ENCODE data around the gene XPOT. TPM values are rescaled to one million over a fixed set of nuclear protein-coding genes. Genes with fewer than 3 reads are reported as not detected.

Gene XPOT
- total and polyA plus RNA-seq, 4 donors: 16.7 to 44.8 (median 23.8) TPM

GRCh38 chr12:64476844-64477243 is 72.7 kb downstream of the XPOT start:
- 98% methylated on average over 2 of the region's 2 CpGs for WGBS
- TF ChIP-seq FOXA1 (IDR thresholded peaks at IDR 0.05) (no peak), RXRA (IDR thresholded peaks at IDR 0.05) (no peak), ZBTB33 (IDR thresholded peaks at IDR 0.05) (no peak), ATF3 (IDR thresholded peaks at IDR 0.05) (no peak), JUND (IDR thresholded peaks at IDR 0.05) (no peak), CTCF (IDR thresholded peaks at IDR 0.05; ENCODE audit: low read depth, low read length, missing input control) (no peak), GABPA (IDR thresholded peaks at IDR 0.05 in 1 of 2, conservative IDR thresholded peaks at IDR 0.05 in 1 of 2) (no peak), REST (IDR thresholded peaks at IDR 0.05) (no peak), FOXA2 (IDR thresholded peaks at IDR 0.05) (no peak), RAD21 (IDR thresholded peaks at IDR 0.05) (no peak), MAX (IDR thresholded peaks at IDR 0.05) (no peak), NR2F2 (IDR thresholded peaks at IDR 0.05) (no peak), EGR1 (IDR thresholded peaks at IDR 0.05; ENCODE audit: low read depth in 2 of 2) (no peak), SP1 (IDR thresholded peaks at IDR 0.05) (no peak), HNF4G (IDR thresholded peaks at IDR 0.05) (no peak), TAF1 (conservative IDR thresholded peaks at IDR 0.05) (no peak), HNF4A (conservative IDR thresholded peaks at IDR 0.05) (no peak), YY1 (IDR thresholded peaks at IDR 0.05) (no peak)
- Histone ChIP-seq H3K9me3 (ENCODE audit: control insufficient read depth in 4 of 4, low read length in 3 of 4) (peaks cover 0 to 3% (median 1%) of the 10 kb centered on the region in 4 donors), H3K27me3 (ENCODE audit: control insufficient read depth in 4 of 4, insufficient read depth in 4 of 4, low read length in 3 of 4) (no peaks in the 10 kb centered on the region), H3K4me3 (ENCODE audit: low read depth in 1 of 3, low read length in 3 of 3) (no peak overlapping the region), H3K4me1 (ENCODE audit: control insufficient read depth in 4 of 4, insufficient read depth in 4 of 4, low read length in 3 of 4) (no peaks in the 10 kb centered on the region), H3K36me3 (ENCODE audit: control insufficient read depth in 4 of 4, insufficient read depth in 3 of 4, low read depth in 1 of 4, low read length in 3 of 4) (peaks cover 6 to 37% (median 24%) of the 10 kb centered on the region in 4 donors), H3K9ac (ENCODE audit: low read depth in 1 of 2, low read length in 2 of 2) (no peak overlapping the region), H3K27ac (ENCODE audit: low read depth in 1 of 2, low read length in 2 of 2) (no peak overlapping the region)
- no peak for DNase-seq (ENCODE audit: low spot score)

Measured in liver (tissue), 9 donors.